Endothelial cell of umbilical vein (primary cell): ENCODE results near the gene MALT1. TPM values are rescaled to one million over a fixed set of nuclear protein-coding genes. Genes with fewer than 3 reads are reported as not detected.
"Not testable (repeated sequence)": the region's sequence is repeated elsewhere in the genome, so short reads cannot be mapped to it uniquely, and the experiment has no call there.

ENCODE experiments used
- BruUV-seq: library from RNA; stranded (reverse); fragments of 400-500 nt; replicated peaks from 2 replicates; lab custom pipeline; 2021; lab: Mats Ljungman, UMichigan
- CTCF ChIA-PET: fragments of 300-600, 350-600 bp; sonication (Branson Sonifier 250); formaldehyde crosslinking; loops from one replicate; lab custom pipeline; 2021; ENCODE audit warnings: antibody characterized with exemption, inconsistent platforms; lab: Charles Lee
- POLR2A ChIA-PET: fragments of 300-600, 350-600 bp; sonication (Branson Sonifier 250); formaldehyde crosslinking; loops from one replicate; lab custom pipeline; 2021; ENCODE audit warnings: antibody characterized with exemption, inconsistent platforms; lab: Charles Lee
- DNase-seq: peaks from one replicate; pipeline ENCODE4 v3.0.0-alpha.2; 2011; ENCODE audit warnings: low read depth, low spot score
- FAIRE-seq: peaks from 2 replicates; lab custom pipeline; 2011; peaks lifted over from hg19 to GRCh38; lab: Jason Lieb, UNC
- H2AFZ ChIP-seq: 2 replicates; pipeline ENCODE4 v1.6.0; 2012; ENCODE audit warnings: low read depth, low read length, control low read depth, inconsistent platforms
- H3K27ac ChIP-seq: 2 replicates; pipeline ENCODE4 v1.5.1; 2011; ENCODE audit warnings: low read depth, mild to moderate bottlenecking, control low read depth, low read length, moderate library complexity; ENCODE audit not compliant: insufficient read depth
- H3K27me3 ChIP-seq, 2 experiments: 2 replicates each; pipeline versions ENCODE4 v1.6.0 to v1.6.1; 2011; ENCODE audit warnings: low read length in 2 of 2, mixed read lengths in 1 of 2; ENCODE audit not compliant: control insufficient read depth in 2 of 2, insufficient read depth in 2 of 2
- H3K36me3 ChIP-seq, 2 experiments: 2 replicates in 1 of 2; 3 replicates in 1 of 2; pipeline ENCODE4 v1.5.1; 2011; ENCODE audit warnings: low read length in 2 of 2, mild to moderate bottlenecking in 1 of 2, moderate library complexity in 1 of 2; ENCODE audit not compliant: control insufficient read depth in 2 of 2, insufficient read depth in 2 of 2; ENCODE audit errors: extremely low read depth in 1 of 2
- H3K4me1 ChIP-seq: 3 replicates; pipeline ENCODE4 v1.5.1; 2011; ENCODE audit warnings: mild to moderate bottlenecking, low read length; ENCODE audit not compliant: control insufficient read depth, insufficient read depth; ENCODE audit errors: extremely low read depth
- H3K4me2 ChIP-seq: 2 replicates; pipeline ENCODE4 v1.6.1; 2011; ENCODE audit warnings: low read length, control low read depth, mixed read lengths; ENCODE audit not compliant: insufficient read depth
- H3K4me3 ChIP-seq, 3 experiments: fragments of 200-600 bp in 1 of 3; sonication (generic), shearing (Covaris generic) in 1 of 3; replicated peaks in 1 of 3; 2 replicates each; pipeline ENCODE4 v1.5.1; 2011 to 2016; ENCODE audit warnings: control low read depth in 3 of 3, low read length in 3 of 3, mild to moderate bottlenecking in 2 of 3, inconsistent platforms in 1 of 3, low read depth in 1 of 3, moderate library complexity in 1 of 3; ENCODE audit not compliant: insufficient read depth in 1 of 3
- H3K79me2 ChIP-seq: 2 replicates; pipeline ENCODE4 v1.6.0; 2012; ENCODE audit warnings: low read length, inconsistent platforms; ENCODE audit not compliant: control insufficient read depth, insufficient read depth
- H3K9ac ChIP-seq: replicated peaks from 2 replicates; pipeline ENCODE3; 2011; ENCODE audit warnings: low read length, control low read depth; ENCODE audit not compliant: insufficient read depth; ENCODE audit errors: extremely low read depth
- H3K9me1 ChIP-seq: replicated peaks from 3 replicates; pipeline ENCODE4 v1.6.0; 2011; ENCODE audit warnings: mild to moderate bottlenecking, low read length; ENCODE audit not compliant: control insufficient read depth, insufficient read depth; ENCODE audit errors: extremely low read depth
- H3K9me3 ChIP-seq: replicated peaks from 2 replicates; pipeline ENCODE4 v1.5.1; 2012; ENCODE audit warnings: low read length, inconsistent platforms; ENCODE audit not compliant: control insufficient read depth, insufficient read depth
- H4K20me1 ChIP-seq: replicated peaks from 2 replicates; pipeline ENCODE3; 2011; ENCODE audit warnings: mild to moderate bottlenecking, low read length; ENCODE audit not compliant: control insufficient read depth, insufficient read depth; ENCODE audit errors: extremely low read depth
- CTCF ChIP-seq, 2 donors: IDR thresholded peaks; 1 replicate in 1 of 2; 2 replicates in 1 of 2; pipeline ENCODE4 v1.5.1; 2011; ENCODE audit warnings: low read length in 2 of 2, mild to moderate bottlenecking in 2 of 2, moderate library complexity in 2 of 2, control low read depth in 1 of 2, inconsistent platforms in 1 of 2, low read depth in 1 of 2; ENCODE audit not compliant: insufficient read depth in 1 of 2; ENCODE audit errors: extremely low read depth in 1 of 2
- EZH2 ChIP-seq: IDR thresholded peaks from 2 replicates; pipeline ENCODE4 v1.6.1; 2012; ENCODE audit warnings: borderline replicate concordance, low read depth, mild to moderate bottlenecking, moderate library complexity, low read length, inconsistent platforms; ENCODE audit not compliant: severe bottlenecking
- FOS ChIP-seq: IDR thresholded peaks from 2 replicates; pipeline ENCODE4 v1.6.1; 2011; ENCODE audit warnings: mild to moderate bottlenecking, low read length, moderate library complexity, borderline replicate concordance; ENCODE audit not compliant: insufficient read depth
- GATA2 ChIP-seq: IDR thresholded peaks from 2 replicates; pipeline ENCODE4 v1.7.0; 2011; ENCODE audit warnings: low read depth, mild to moderate bottlenecking, moderate library complexity, mixed read lengths, low read length; ENCODE audit not compliant: insufficient read length, insufficient read depth
- JUN ChIP-seq: IDR thresholded peaks from 2 replicates; pipeline ENCODE4 v1.6.1; 2011; ENCODE audit warnings: borderline replicate concordance, low read depth; ENCODE audit not compliant: insufficient read length, insufficient read depth
- MAX ChIP-seq: IDR thresholded peaks from 2 replicates; pipeline ENCODE4 v1.6.1; 2011; ENCODE audit not compliant: insufficient read depth, insufficient read length
- MYC ChIP-seq: IDR thresholded peaks from one replicate; pipeline ENCODE4 v1.6.1; 2011; ENCODE audit warnings: mild to moderate bottlenecking, low read depth, low read length
- POLR2A ChIP-seq: IDR thresholded peaks from 2 replicates; pipeline ENCODE4 v1.6.1; 2012; ENCODE audit warnings: low read depth, mild to moderate bottlenecking, control low read depth, low read length
- POLR2AphosphoS5 ChIP-seq: IDR thresholded peaks from 2 replicates; pipeline ENCODE4 v1.6.1; 2012; ENCODE audit warnings: low read depth, mild to moderate bottlenecking, control low read depth, low read length, moderate library complexity; ENCODE audit not compliant: insufficient read depth
- dilution Hi-C: fragments of 300-500 bp; cut with MboI; formaldehyde crosslinking; loops from one replicate; pipeline ENCODE4 v1.15.0; 2019; ENCODE audit warnings: low sequenced_read_pairs; ENCODE audit not compliant: extremely low pct_ligation_motif_present
- intact Hi-C: fragments of 100-400 bp; cut with micrococcal nuclease; formaldehyde crosslinking; loops from one replicate; pipeline ENCODE4 v1.10.0; 2022
- polyA plus RNA-seq, 4 experiments: library from polyadenylated mRNA; depleted of rRNA in 3 of 4; stranded (reverse) in 3 of 4; unstranded in 1 of 4; fragments of >200 nt; gene quantifications; 2 replicates each; pipeline versions ENCODE4 v1.2.1 to v1.2.3, GENCODE V29; 2011 to 2012; ENCODE audit warnings: missing spikeins in 1 of 4
- total RNA-seq: library from RNA; stranded (reverse); gene quantifications from 2 replicates; pipeline ENCODE4 v1.2.3, GENCODE V29; 2021

The MALT1 gene
- total and polyA plus RNA-seq, 2 donors (not counting 3 experiments of a cell fraction or from before 2014, with no cell fraction given): 2.8 to 5.1 TPM

GRCh38 chr18:58653144-58653722, 18.0 kb upstream of the MALT1 start:
- H2AFZ ChIP-seq, H3K4me1 ChIP-seq, H3K9ac ChIP-seq, H4K20me1 ChIP-seq, H3K36me3 ChIP-seq, intact Hi-C loops, H3K27me3 ChIP-seq, BruUV-seq, H3K9me1 ChIP-seq, POLR2A ChIA-PET, H3K27ac ChIP-seq, dilution Hi-C loops, DNase-seq, H3K9me3 ChIP-seq, H3K4me3 ChIP-seq, FAIRE-seq, H3K4me2 ChIP-seq, H3K79me2 ChIP-seq, CTCF ChIA-PET: not testable (repeated sequence)

GRCh38 chr18:58653814-58654509, 17.3 kb upstream of the MALT1 start:
- H2AFZ ChIP-seq: no peak overlapping the region
- H3K4me1 ChIP-seq: no peaks in the 10 kb centered on the region
- H3K4me2 ChIP-seq: no peak overlapping the region
- intact Hi-C loops (no loop called here), dilution Hi-C loops (no loop called here)
- FAIRE-seq (no peak), DNase-seq (no peak)
- ChIA-PET POLR2A (no interaction called here), CTCF (no interaction called here)
- no peaks in the 10 kb centered on the region for H4K20me1 ChIP-seq
- H3K36me3 ChIP-seq: no peaks in the 10 kb centered on the region
- H3K79me2 ChIP-seq: no peaks in the 10 kb centered on the region
- no peaks in the 10 kb centered on the region for H3K9me3 ChIP-seq
- no peak overlapping the region for H3K4me3 ChIP-seq
- BruUV-seq: no TSS peak
- H3K9ac ChIP-seq: no peak overlapping the region
- peaks cover 2% of the 10 kb centered on the region in 2 experiments for H3K27me3 ChIP-seq
- H3K9me1 ChIP-seq: no peaks in the 10 kb centered on the region
- no peak overlapping the region for H3K27ac ChIP-seq
- TF ChIP-seq POLR2A (no peak), FOS (no peak), MYC (no peak), MAX (no peak), JUN (no peak), POLR2AphosphoS5 (no peak), EZH2 (no peak), GATA2 (no peak), CTCF (IDR thresholded peaks at IDR 0.05; ENCODE audit: extremely low read depth in 1 of 2, insufficient read depth in 1 of 2, low read depth in 1 of 2, low read length in 2 of 2) (no peak)
